Measurements from ENCODE around the gene IGSF9B. TPM values are rescaled to one million over a fixed set of nuclear protein-coding genes. Genes with fewer than 3 reads are reported as not detected.

IGSF9B gene
- total RNA-seq, 4 donors from 2014 or later, result 5.2 to 14.5 (median 8.0) TPM

GRCh38 chr11:133929401-133930052 is 27.2 kb downstream of the IGSF9B start:
- TF ChIP-seq, protein P1, sequence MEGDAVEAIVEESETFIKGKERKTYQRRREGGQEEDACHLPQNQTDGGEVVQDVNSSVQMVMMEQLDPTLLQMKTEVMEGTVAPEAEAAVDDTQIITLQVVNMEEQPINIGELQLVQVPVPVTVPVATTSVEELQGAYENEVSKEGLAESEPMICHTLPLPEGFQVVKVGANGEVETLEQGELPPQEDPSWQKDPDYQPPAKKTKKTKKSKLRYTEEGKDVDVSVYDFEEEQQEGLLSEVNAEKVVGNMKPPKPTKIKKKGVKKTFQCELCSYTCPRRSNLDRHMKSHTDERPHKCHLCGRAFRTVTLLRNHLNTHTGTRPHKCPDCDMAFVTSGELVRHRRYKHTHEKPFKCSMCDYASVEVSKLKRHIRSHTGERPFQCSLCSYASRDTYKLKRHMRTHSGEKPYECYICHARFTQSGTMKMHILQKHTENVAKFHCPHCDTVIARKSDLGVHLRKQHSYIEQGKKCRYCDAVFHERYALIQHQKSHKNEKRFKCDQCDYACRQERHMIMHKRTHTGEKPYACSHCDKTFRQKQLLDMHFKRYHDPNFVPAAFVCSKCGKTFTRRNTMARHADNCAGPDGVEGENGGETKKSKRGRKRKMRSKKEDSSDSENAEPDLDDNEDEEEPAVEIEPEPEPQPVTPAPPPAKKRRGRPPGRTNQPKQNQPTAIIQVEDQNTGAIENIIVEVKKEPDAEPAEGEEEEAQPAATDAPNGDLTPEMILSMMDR (IDR thresholded peaks at IDR 0.05), result no peak
- TF ChIP-seq POLR2A (IDR thresholded peaks at IDR 0.05), result no peak
- 82 to 86% methylated on average over 20 of the region's 20 CpGs for WGBS, 2 donors
- H3K4me3 ChIP-seq (ENCODE audit: low read depth, poor library complexity, severe bottlenecking), result no peak overlapping the region
- no peak for DNase-seq (ENCODE audit: low spot score in 2 of 2)
- intact Hi-C loops (cut with DNase I; ENCODE audit: low total_unique reads), result loop anchor here (10.0 kb wide), 1 partner anchor 215 kb away; no protein-coding TSS in a partner anchor

- TF ChIP-seq POLR2A (IDR thresholded peaks at IDR 0.05), result no peak
- TF ChIP-seq, protein P1 (IDR thresholded peaks at IDR 0.05), result no peak
- peak in 1 of 2 donors; percentile 51 for DNase-seq (ENCODE audit: low spot score in 2 of 2)
- WGBS, 2 donors, result 32 to 36% methylated on average over 5 of the region's 5 CpGs
- intact Hi-C loops (cut with DNase I; ENCODE audit: low total_unique reads), result loop anchor here (10.0 kb wide), 1 partner anchor 216 kb away; no protein-coding TSS in a partner anchor
- no peak overlapping the region for H3K4me3 ChIP-seq (ENCODE audit: low read depth, poor library complexity, severe bottlenecking)
Measured at GRCh38 chr11:133928628-133929059, 28.1 kb downstream of the IGSF9B start.

GRCh38 chr11:133927690-133928627 is 28.8 kb downstream of the IGSF9B start:
- TF ChIP-seq, protein P1 (IDR thresholded peaks at IDR 0.05), result peak in 1 of 3 donors; percentile 71
- TF ChIP-seq POLR2A (IDR thresholded peaks at IDR 0.05), result no peak
- WGBS, 2 donors, result 13 to 20% methylated on average over 31 to 34 of the region's 36 CpGs
- peak; percentile 61 to 93 for DNase-seq (ENCODE audit: low spot score in 2 of 2)
- intact Hi-C loops (cut with DNase I; ENCODE audit: low total_unique reads), result loop anchor here (10.0 kb wide), 1 partner anchor 217 kb away; no protein-coding TSS in a partner anchor
- no peak overlapping the region for H3K4me3 ChIP-seq (ENCODE audit: low read depth, poor library complexity, severe bottlenecking)

GRCh38 chr11:133926466-133927246 is 30.1 kb downstream of the IGSF9B start:
- no peak for TF ChIP-seq POLR2A (IDR thresholded peaks at IDR 0.05)
- TF ChIP-seq, protein P1 (IDR thresholded peaks at IDR 0.05), result no peak
- WGBS, 2 donors, result 90 to 94% methylated on average over 16 to 18 of the region's 21 CpGs
- H3K4me3 ChIP-seq (ENCODE audit: low read depth, poor library complexity, severe bottlenecking), result no peak overlapping the region
- intact Hi-C loops (cut with DNase I; ENCODE audit: low total_unique reads), result loop anchor here (10.0 kb wide), 1 partner anchor 218 kb away; no protein-coding TSS in a partner anchor
- no peak for DNase-seq (ENCODE audit: low spot score in 2 of 2)

DNA sequence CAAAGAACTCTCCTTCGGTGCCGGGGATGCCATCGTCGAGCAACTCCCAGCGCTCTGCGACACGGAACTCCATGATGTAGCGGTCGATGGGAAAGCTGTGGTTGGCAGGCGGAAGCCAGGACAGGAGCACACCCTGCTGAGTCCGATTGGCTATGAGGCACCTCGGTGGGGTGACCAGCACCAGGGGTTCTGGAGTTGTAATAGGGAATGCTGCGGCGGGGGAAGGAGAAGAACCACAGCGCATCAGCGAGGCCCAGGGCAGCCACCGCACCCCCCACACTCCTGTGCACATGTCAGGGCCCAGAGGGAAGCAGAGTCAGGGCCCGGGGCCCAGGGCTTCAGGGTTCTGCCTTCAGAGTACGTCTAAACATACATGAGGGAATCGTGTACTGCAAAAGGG is 31.0 kb downstream of the IGSF9B start:
- TF ChIP-seq, protein P1 (IDR thresholded peaks at IDR 0.05), result no peak
- TF ChIP-seq POLR2A (IDR thresholded peaks at IDR 0.05), result no peak
- intact Hi-C loops (cut with DNase I; ENCODE audit: low total_unique reads), result loop anchor here (10.0 kb wide), 1 partner anchor 219 kb away; no protein-coding TSS in a partner anchor
- 92 to 95% methylated on average over 20 of the region's 20 CpGs for WGBS, 2 donors
- no peak for DNase-seq (ENCODE audit: low spot score in 2 of 2)
- no peak overlapping the region for H3K4me3 ChIP-seq (ENCODE audit: low read depth, poor library complexity, severe bottlenecking)

Measured in lower leg skin (tissue), 4 donors.